Urinary bladder (tissue), 4 donors: ENCODE measurements around the gene TYRP1. TPM values are rescaled to one million over a fixed set of nuclear protein-coding genes. Genes with fewer than 3 reads are reported as not detected.
"Not testable (repeated sequence)": the region's sequence is repeated elsewhere in the genome, so short reads cannot be mapped to it uniquely, and the experiment has no call there.

Experiments used
- DNase-seq: peaks from one replicate; pipeline ENCODE4 v3.0.0-alpha.2; 2015; ENCODE audit errors: extremely low spot score
- H3K27ac ChIP-seq: one replicate; pipeline ENCODE4 v1.5.1; 2013; ENCODE audit warnings: low read depth, mild to moderate bottlenecking, moderate library complexity
- H3K36me3 ChIP-seq: one replicate; pipeline ENCODE4 v1.6.1; 2013; ENCODE audit warnings: mild to moderate bottlenecking, moderate library complexity; ENCODE audit not compliant: insufficient read depth
- H3K4me1 ChIP-seq: one replicate; pipeline ENCODE4 v1.6.1; 2013; ENCODE audit warnings: mild to moderate bottlenecking, moderate library complexity; ENCODE audit not compliant: insufficient read depth
- H3K4me3 ChIP-seq: one replicate; pipeline ENCODE4 v1.5.1; 2013; ENCODE audit warnings: low read depth, low read length
- WGBS: extraction: QIAGEN DNeasy Blood & Tissue Kit; methylation state at CpG from one replicate; pipeline ENCODE4 v1.1.7; 2013; 5-methylcytosine and 5-hydroxymethylcytosine counted together
- polyA plus RNA-seq: library from polyadenylated mRNA; stranded (reverse); fragments of 200-250 nt; gene quantifications from one replicate; pipeline ENCODE4 v1.2.3, GENCODE V29; 2013
- total RNA-seq: library from RNA; depleted of rRNA; stranded (reverse); fragments of >200 nt; gene quantifications from one replicate; pipeline ENCODE4 v1.2.3, GENCODE V29; 2014
- donor health status: healthy with polysubstance abuse.
- donor health status: healthy.

Gene TYRP1
- total and polyA plus RNA-seq, 2 donors: 0.48 to 0.80 TPM

- H3K36me3 ChIP-seq, H3K27ac ChIP-seq, H3K4me3 ChIP-seq, DNase-seq, H3K4me1 ChIP-seq: not testable (repeated sequence)
- WGBS: 98% methylated on average over 11 of the region's 11 CpGs
Measured at GRCh38 chr9:12677462-12678126, 15.6 kb upstream of the TYRP1 start.

GRCh38 chr9:12680341-12680740 lies 12.8 kb upstream of the TYRP1 start:
- no peak overlapping the region for H3K4me3 ChIP-seq
- no peaks in the 10 kb centered on the region for H3K4me1 ChIP-seq
- no peak for DNase-seq
- WGBS: 13% methylated on average over 2 of the region's 2 CpGs
- H3K27ac ChIP-seq: no peak overlapping the region
- no peaks in the 10 kb centered on the region for H3K36me3 ChIP-seq

- H3K4me1 ChIP-seq: no peaks in the 10 kb centered on the region
- no peak for DNase-seq
- 78% methylated on average over 3 of the region's 3 CpGs for WGBS
- no peaks in the 10 kb centered on the region for H3K36me3 ChIP-seq
- no peak overlapping the region for H3K27ac ChIP-seq
- H3K4me3 ChIP-seq: no peak overlapping the region
Measured at GRCh38 chr9:12680757-12681156, 12.4 kb upstream of the TYRP1 start.

GRCh38 chr9:12681620-12682019 lies 11.6 kb upstream of the TYRP1 start:
- no peak for DNase-seq
- Histone ChIP-seq H3K4me1 (no peaks in the 10 kb centered on the region), H3K27ac (no peak overlapping the region)

GRCh38 chr9:12684974-12685373 lies 8.2 kb upstream of the TYRP1 start:
- Histone ChIP-seq H3K27ac (no peak overlapping the region), H3K4me3 (no peak overlapping the region), H3K36me3 (no peaks in the 10 kb centered on the region), H3K4me1 (no peaks in the 10 kb centered on the region)
- DNase-seq: no peak
- 31% methylated on average over 1 of the region's 1 CpG for WGBS

More at GRCh38 chr9:12681620-12682019, 11.6 kb upstream of the TYRP1 start:
- Histone ChIP-seq H3K36me3 (no peaks in the 10 kb centered on the region), H3K4me3 (no peak overlapping the region)

- Histone ChIP-seq H3K36me3 (no peaks in the 10 kb centered on the region), H3K4me1 (no peaks in the 10 kb centered on the region), H3K27ac (no peak overlapping the region), H3K4me3 (no peak overlapping the region)
- 79% methylated on average over 1 of the region's 1 CpG for WGBS
- no peak for DNase-seq
Measured at GRCh38 chr9:12689233-12689632, 4.0 kb upstream of the TYRP1 start.

- H3K4me1 ChIP-seq: no peaks in the 10 kb centered on the region
- DNase-seq: no peak
- H3K4me3 ChIP-seq: no peak overlapping the region
- H3K27ac ChIP-seq: no peak overlapping the region
- no peaks in the 10 kb centered on the region for H3K36me3 ChIP-seq
- WGBS: 96% methylated on average over 8 of the region's 8 CpGs
Measured at GRCh38 chr9:12694013-12694412, 828 bp downstream of the TYRP1 start.

GRCh38 chr9:12695474-12695873 lies 2.3 kb downstream of the TYRP1 start:
- no peaks in the 10 kb centered on the region for H3K36me3 ChIP-seq
- no peak overlapping the region for H3K27ac ChIP-seq
- DNase-seq: no peak
- no peaks in the 10 kb centered on the region for H3K4me1 ChIP-seq
- no peak overlapping the region for H3K4me3 ChIP-seq
- 69% methylated on average over 4 of the region's 4 CpGs for WGBS

- H3K4me3 ChIP-seq: no peak overlapping the region
- DNase-seq: no peak
- no peaks in the 10 kb centered on the region for H3K36me3 ChIP-seq
- WGBS: 49% methylated on average over 4 of the region's 4 CpGs
- no peaks in the 10 kb centered on the region for H3K4me1 ChIP-seq
- H3K27ac ChIP-seq: no peak overlapping the region
Measured at GRCh38 chr9:12696931-12697622, 3.9 kb downstream of the TYRP1 start.

- no peak for DNase-seq
- Histone ChIP-seq H3K4me1 (no peaks in the 10 kb centered on the region), H3K27ac (no peak overlapping the region), H3K36me3 (no peaks in the 10 kb centered on the region), H3K4me3 (no peak overlapping the region)
- WGBS: 15% methylated on average over 1 of the region's 1 CpG
Measured at GRCh38 chr9:12697719-12698118, 4.5 kb downstream of the TYRP1 start.

GRCh38 chr9:12698266-12698665 lies 5.1 kb downstream of the TYRP1 start:
- Histone ChIP-seq H3K4me3 (no peak overlapping the region), H3K4me1 (no peaks in the 10 kb centered on the region), H3K36me3 (no peaks in the 10 kb centered on the region), H3K27ac (no peak overlapping the region)
- no peak for DNase-seq
- WGBS: 15% methylated on average over 4 of the region's 4 CpGs

GRCh38 chr9:12698986-12699385 lies 5.8 kb downstream of the TYRP1 start:
- no peaks in the 10 kb centered on the region for H3K4me1 ChIP-seq
- no peak overlapping the region for H3K27ac ChIP-seq
- H3K36me3 ChIP-seq: no peaks in the 10 kb centered on the region
- DNase-seq: no peak
- WGBS: 100% methylated on average over 1 of the region's 1 CpG
- H3K4me3 ChIP-seq: no peak overlapping the region

GRCh38 chr9:12699529-12699928 lies 6.3 kb downstream of the TYRP1 start:
- DNase-seq: no peak

GRCh38 chr9:12701126-12701525 lies 7.9 kb downstream of the TYRP1 start:
- no peaks in the 10 kb centered on the region for H3K4me1 ChIP-seq
- H3K4me3 ChIP-seq: no peak overlapping the region
- H3K36me3 ChIP-seq: no peaks in the 10 kb centered on the region
- no peak for DNase-seq
- no peak overlapping the region for H3K27ac ChIP-seq

More at GRCh38 chr9:12699529-12699928, 6.3 kb downstream of the TYRP1 start:
- H3K36me3 ChIP-seq: no peaks in the 10 kb centered on the region
- no peak overlapping the region for H3K27ac ChIP-seq
- no peak overlapping the region for H3K4me3 ChIP-seq
- H3K4me1 ChIP-seq: no peaks in the 10 kb centered on the region
